Panc1 (cell line): ENCODE measurements around the gene SMAD6. TPM values are rescaled to one million over a fixed set of nuclear protein-coding genes. Genes with fewer than 3 reads are reported as not detected.
A peak's percentile ranks its signal among the peaks of the same experiment; 100 is the strongest.

Source experiments
- ATAC-seq: fragments of 200-7000 bp; cut with Tn5 transposase; 2 replicates; pipeline ENCODE4 v1.9.1; 2020; ENCODE audit warnings: mild to moderate bottlenecking, moderate library complexity
- BruUV-seq: library from RNA; stranded (reverse); fragments of 400-500 nt; replicated peaks from 2 replicates; lab custom pipeline; 2021; lab: Mats Ljungman, UMichigan
- CTCF ChIA-PET: fragments of 300-600 bp; sonication (Branson Sonifier 250); formaldehyde crosslinking; loops from one replicate; lab custom pipeline; 2022; ENCODE audit warnings: antibody characterized with exemption; lab: Charles Lee
- POLR2A ChIA-PET: fragments of 300-600 bp; sonication (Branson Sonifier 250); formaldehyde crosslinking; loops from one replicate; lab custom pipeline; 2022; ENCODE audit warnings: antibody characterized with exemption; lab: Charles Lee
- DNase-seq: peaks from one replicate; pipeline ENCODE4 v3.0.0-alpha.2; 2010; ENCODE audit warnings: low read depth, low spot score
- H3K27ac ChIP-seq: 2 replicates; pipeline ENCODE4 v1.5.1; 2011; ENCODE audit warnings: mild to moderate bottlenecking, low read length, inconsistent platforms
- H3K27me3 ChIP-seq: fragments of 200-500 bp; sonication (Bioruptor generic); 2 replicates; pipeline ENCODE4 v1.6.0; 2014; ENCODE audit warnings: low read length, inconsistent platforms; ENCODE audit not compliant: control insufficient read depth, insufficient read depth
- H3K36me3 ChIP-seq: fragments of 200-500 bp; sonication (Bioruptor generic); 2 replicates; pipeline ENCODE4 v1.5.1; 2014; ENCODE audit warnings: inconsistent platforms, mild to moderate bottlenecking, low read length, moderate library complexity; ENCODE audit not compliant: control insufficient read depth, insufficient read depth
- H3K4me1 ChIP-seq: 2 replicates; pipeline ENCODE4 v1.5.1; 2011; ENCODE audit warnings: inconsistent platforms, mild to moderate bottlenecking, low read length, moderate library complexity; ENCODE audit not compliant: control insufficient read depth, insufficient read depth
- H3K4me3 ChIP-seq, 2 experiments: 2 replicates each; pipeline ENCODE4 v1.5.1; 2011 to 2012; ENCODE audit warnings: low read depth in 2 of 2, low read length in 2 of 2, mild to moderate bottlenecking in 2 of 2, inconsistent platforms in 1 of 2, moderate library complexity in 1 of 2
- H3K9me3 ChIP-seq: fragments of 200-500 bp; sonication (Bioruptor generic); 2 replicates; pipeline ENCODE4 v1.5.1; 2014; ENCODE audit warnings: low read depth, mild to moderate bottlenecking, inconsistent platforms, low read length, moderate library complexity; ENCODE audit not compliant: control insufficient read depth, insufficient read depth
- CTCF ChIP-seq: fragments of 450-650 bp; IDR thresholded peaks from 2 replicates; pipeline ENCODE4 v1.5.1; 2017; ENCODE audit warnings: mild to moderate bottlenecking
- POLR2AphosphoS5 ChIP-seq: IDR thresholded peaks from 2 replicates; pipeline ENCODE4 v1.6.1; 2012; ENCODE audit warnings: mild to moderate bottlenecking, low read depth, low read length, moderate library complexity
- REST ChIP-seq, 2 experiments: IDR thresholded peaks; 2 replicates each; pipeline ENCODE4 v1.6.1; 2011 to 2012; ENCODE audit warnings: low read depth in 2 of 2, control low read depth in 1 of 2, low read length in 1 of 2, mild to moderate bottlenecking in 1 of 2, moderate library complexity in 1 of 2; ENCODE audit not compliant: insufficient read depth in 1 of 2
- SIN3A ChIP-seq: IDR thresholded peaks from 2 replicates; pipeline ENCODE4 v1.6.1; 2012; ENCODE audit warnings: low read depth, mild to moderate bottlenecking, low read length, moderate library complexity, borderline replicate concordance; ENCODE audit not compliant: insufficient read depth
- TCF7L2 ChIP-seq: IDR thresholded peaks from 2 replicates; pipeline ENCODE4 v1.6.1; 2011; ENCODE audit warnings: mild to moderate bottlenecking, low read depth, low read length, inconsistent platforms
- in situ Hi-C: cut with HindIII; loops from 2 replicates; pipeline ENCODE4 v1.10.0; 2016; ENCODE audit warnings: low sequenced_read_pairs, low pct_unique_long_range_greater_than_20kb
- intact Hi-C: fragments of 100-400 bp; cut with micrococcal nuclease; formaldehyde crosslinking; loops from one replicate; pipeline ENCODE4 v1.10.0; 2022; ENCODE audit not compliant: unreplicated experiment
- total RNA-seq: library from RNA; stranded (reverse); gene quantifications from one replicate; pipeline ENCODE4 v1.2.1, GENCODE V29; 2021; ENCODE audit not compliant: unreplicated experiment

The SMAD6 gene
- total RNA-seq, 1 experiment from 2014 or later: 45.9 TPM

GRCh38 chr15:66760097-66760967, 58.3 kb downstream of the SMAD6 start:
- ATAC-seq (no peak), DNase-seq (no peak)
- intact Hi-C loops (no loop called here), in situ Hi-C loops (no loop called here)
- TF ChIP-seq POLR2AphosphoS5 (no peak), CTCF (no peak), TCF7L2 (no peak), REST (IDR thresholded peaks at IDR 0.05; ENCODE audit: insufficient read depth in 1 of 2, low read depth in 2 of 2, low read length in 1 of 2) (no peak), SIN3A (no peak)
- CTCF ChIA-PET: no interaction called here
- Histone ChIP-seq H3K27me3 (no peaks in the 10 kb centered on the region), H3K27ac (peak overlapping the region; percentile 94), H3K4me1 (peaks cover 90% of the 10 kb centered on the region), H3K36me3 (no peaks in the 10 kb centered on the region), H3K9me3 (no peaks in the 10 kb centered on the region), H3K4me3 (no peak overlapping the region)
- BruUV-seq: no TSS peak
- POLR2A ChIA-PET: no interaction called here

- no peak overlapping the region for H3K4me3 ChIP-seq
- TF ChIP-seq POLR2AphosphoS5 (no peak), TCF7L2 (no peak)
- DNase-seq (no peak), ATAC-seq (no peak)
- no TSS peak for BruUV-seq
- intact Hi-C loops: no loop called here
- peaks cover 95% of the 10 kb centered on the region for H3K4me1 ChIP-seq
- ChIA-PET CTCF (no interaction called here), POLR2A (interaction anchor here (1.1 kb wide), 1 partner anchor 12 kb away, joined by 3 read pairs; no protein-coding TSS in a partner anchor)
- H3K27ac ChIP-seq: peak overlapping the region; percentile 94
- no peaks in the 10 kb centered on the region for H3K36me3 ChIP-seq
- in situ Hi-C loops: no loop called here
- no peaks in the 10 kb centered on the region for H3K9me3 ChIP-seq
- no peaks in the 10 kb centered on the region for H3K27me3 ChIP-seq
These were observed 59.1 kb downstream of the SMAD6 start for GRCh38 chr15:66760968-66761725.
